ENCODE data around the gene GPR132.
A peak's percentile ranks its signal among the peaks of the same experiment; 100 is the strongest.

Gene GPR132

DNA sequence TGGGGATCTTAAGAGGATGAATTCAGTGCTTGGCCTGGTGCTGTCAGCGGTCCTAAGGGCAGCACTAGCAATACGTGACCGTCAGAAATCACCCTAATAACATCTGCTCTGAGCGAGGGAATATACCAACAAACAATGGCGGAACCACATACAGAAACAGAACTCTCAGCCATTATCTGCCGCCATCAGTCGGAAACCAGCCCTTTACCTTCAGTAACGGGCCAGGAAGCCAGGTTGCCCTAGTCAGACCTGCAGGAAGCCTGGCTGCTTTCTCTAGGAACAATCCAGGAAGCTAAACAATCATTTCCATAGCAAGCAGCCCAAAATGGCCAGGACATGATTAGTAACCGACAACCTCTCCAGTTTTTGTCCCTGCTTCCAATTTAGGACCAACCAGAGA lies 50.0 kb downstream of the GPR132 start:
- no peak overlapping the region for H3K4me3 ChIP-seq (ENCODE audit: low read length)
- no peak for DNase-seq (ENCODE audit: low read depth)
- TF ChIP-seq CTCF (IDR thresholded peaks at IDR 0.05; ENCODE audit: insufficient read depth, low read depth, low read length, missing control alignments), result no peak

DNA sequence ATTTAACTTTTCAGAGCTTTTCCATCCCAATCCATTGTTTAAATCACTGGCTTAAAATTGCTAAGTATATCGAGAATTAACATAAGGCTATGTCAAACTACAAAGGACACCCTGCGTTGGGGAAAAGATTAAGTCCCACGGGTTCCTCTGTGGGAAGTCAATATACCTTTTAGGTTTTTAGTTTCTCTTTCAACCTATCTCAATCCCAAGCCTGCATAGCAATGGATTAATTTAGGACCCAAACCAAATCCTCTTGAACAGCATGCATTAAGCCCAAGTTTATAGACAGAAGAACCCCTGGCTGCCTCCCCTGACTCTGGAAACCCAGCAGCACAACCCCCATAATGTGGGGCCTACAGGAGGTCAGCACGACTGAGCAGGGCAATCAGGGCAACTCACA lies 50.6 kb downstream of the GPR132 start:
- no peak for TF ChIP-seq CTCF (IDR thresholded peaks at IDR 0.05; ENCODE audit: insufficient read depth, low read depth, low read length, missing control alignments)
- no peak overlapping the region for H3K4me3 ChIP-seq (ENCODE audit: low read length)
- no peak for DNase-seq (ENCODE audit: low read depth)

DNA sequence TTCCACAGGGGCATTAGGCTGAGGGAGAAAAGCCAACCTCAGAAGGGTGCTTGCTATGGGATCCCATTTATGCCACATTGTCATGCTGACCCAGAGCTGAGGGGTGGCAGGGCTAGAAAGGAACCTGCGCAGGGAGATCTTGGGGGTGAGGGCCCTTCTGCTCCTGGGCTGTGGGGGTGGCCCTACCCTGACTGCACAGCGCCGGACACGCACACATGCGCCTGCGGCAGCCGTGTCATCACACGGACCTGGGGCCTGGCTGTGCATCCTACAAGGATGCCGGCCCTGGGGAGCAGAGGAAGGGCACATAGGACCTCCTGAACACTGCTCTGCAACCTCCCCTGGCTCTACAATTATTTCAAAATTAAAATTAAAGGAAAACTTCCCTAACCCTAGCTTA lies 51.2 kb downstream of the GPR132 start:
- TF ChIP-seq CTCF (IDR thresholded peaks at IDR 0.05; ENCODE audit: insufficient read depth, low read depth, low read length, missing control alignments), result no peak
- DNase-seq (ENCODE audit: low read depth), result no peak
- no peak overlapping the region for H3K4me3 ChIP-seq (ENCODE audit: low read length)

- TF ChIP-seq CTCF (IDR thresholded peaks at IDR 0.05; ENCODE audit: insufficient read depth, low read depth, low read length, missing control alignments), result peak; percentile 25
- no peak for DNase-seq (ENCODE audit: low read depth)
- no peak overlapping the region for H3K4me3 ChIP-seq (ENCODE audit: low read length)
Measured at GRCh38 chr14:105013150-105013785, 52.0 kb downstream of the GPR132 start.

DNA sequence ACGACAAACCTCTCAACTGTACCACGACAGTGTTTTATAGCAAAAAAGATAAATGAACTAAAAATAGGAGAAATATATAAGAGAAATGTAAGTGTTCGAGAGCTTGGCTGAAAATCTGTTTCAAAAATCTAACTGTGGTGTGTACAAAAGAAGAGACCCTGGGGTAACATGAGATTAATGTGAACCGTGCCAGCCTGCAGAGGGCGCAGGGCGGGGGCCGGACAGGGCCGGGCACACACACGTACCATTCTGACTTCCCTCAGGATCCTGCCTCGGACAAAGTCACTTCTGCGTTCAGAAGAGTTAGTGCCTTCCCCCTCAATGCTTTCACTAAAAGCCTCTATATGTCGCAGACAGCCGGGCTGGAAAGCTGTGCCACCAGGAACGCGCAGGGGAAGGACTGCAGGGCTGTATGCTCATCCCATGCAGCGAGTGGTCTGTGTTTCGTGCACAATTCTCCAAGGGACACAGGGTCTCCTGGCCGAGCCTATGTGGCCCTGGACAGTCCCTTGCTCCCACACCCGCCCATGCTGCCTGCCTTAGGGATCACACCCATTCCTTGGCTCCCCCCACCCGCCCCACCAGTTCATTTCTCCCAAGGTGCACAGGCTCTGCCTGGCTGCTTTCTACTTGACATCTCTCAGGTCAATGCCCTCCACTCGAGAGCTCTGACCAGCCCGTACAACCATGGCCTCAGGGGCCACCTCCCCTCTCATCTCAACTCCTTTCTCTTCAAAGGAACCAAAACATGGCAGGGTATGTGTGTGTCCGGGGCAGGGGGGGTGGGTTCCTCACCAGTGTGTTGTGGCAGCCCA lies 52.9 kb downstream of the GPR132 start:
- H3K4me3 ChIP-seq (ENCODE audit: low read length), result no peak overlapping the region
- peak; percentile 52 for DNase-seq (ENCODE audit: low read depth)
- TF ChIP-seq CTCF (IDR thresholded peaks at IDR 0.05; ENCODE audit: insufficient read depth, low read depth, low read length, missing control alignments), result peak; percentile 57

DNA sequence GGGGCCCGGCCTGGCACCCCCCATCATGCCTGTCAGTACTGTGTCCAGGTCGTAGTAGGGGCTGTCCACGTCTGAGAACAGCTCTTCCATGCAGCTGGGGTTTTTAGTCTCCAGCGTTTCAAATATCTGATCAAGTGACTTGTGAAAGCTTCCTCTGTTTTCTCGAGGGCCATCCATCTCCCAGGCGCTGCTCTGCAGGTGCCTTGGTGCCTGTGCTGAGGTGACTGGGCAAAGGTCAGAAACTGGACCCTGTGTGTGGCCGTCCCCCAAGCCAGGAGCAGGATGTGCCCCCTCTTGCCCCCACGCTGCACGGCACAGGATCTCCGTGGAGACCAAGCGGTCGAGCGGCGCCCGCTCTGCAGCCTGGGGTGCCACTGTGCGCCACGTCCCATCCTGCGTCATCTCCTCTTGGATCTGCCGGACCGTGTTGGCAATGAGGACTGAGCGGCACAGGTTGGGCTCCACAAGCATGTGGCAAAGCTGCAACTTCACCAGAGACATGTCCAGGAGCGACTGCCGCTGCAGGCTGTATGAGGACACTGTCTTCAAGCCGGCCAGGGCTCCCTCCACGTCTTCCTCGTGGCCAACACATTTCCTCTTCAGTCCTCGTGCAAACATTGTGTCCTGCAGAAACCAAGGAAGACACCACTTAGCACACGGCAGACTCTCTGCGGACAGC lies 53.8 kb downstream of the GPR132 start:
- TF ChIP-seq CTCF (IDR thresholded peaks at IDR 0.05; ENCODE audit: insufficient read depth, low read depth, low read length, missing control alignments), result no peak

More for the DNA sequence above, 53.8 kb downstream of the GPR132 start:
- DNase-seq (ENCODE audit: low read depth), result no peak
- H3K4me3 ChIP-seq (ENCODE audit: low read length), result no peak overlapping the region

Data from epithelial cell of esophagus (primary cell).